Osteoblast (primary cell): ENCODE data around the gene ACTR8. TPM values are rescaled to one million over a fixed set of nuclear protein-coding genes. Genes with fewer than 3 reads are reported as not detected.

Experiments used
- DNase-seq: peaks from one replicate; pipeline ENCODE4 v3.0.0; 2011; ENCODE audit warnings: low spot score, mixed read lengths; ENCODE audit not compliant: insufficient read length; ENCODE audit errors: missing footprints
- H2AFZ ChIP-seq: 2 replicates; pipeline ENCODE4 v1.6.0; 2011; ENCODE audit warnings: mild to moderate bottlenecking, low read length
- H3K27ac ChIP-seq: 2 replicates; pipeline ENCODE4 v1.5.1; 2011; ENCODE audit warnings: mild to moderate bottlenecking, low read depth, low read length, moderate library complexity
- H3K27me3 ChIP-seq: 2 replicates; pipeline ENCODE4 v1.6.0; 2012; ENCODE audit warnings: mild to moderate bottlenecking, control low read depth, inconsistent platforms, low read length, moderate library complexity; ENCODE audit not compliant: insufficient read depth
- H3K36me3 ChIP-seq: 2 replicates; pipeline ENCODE4 v1.5.1; 2011; ENCODE audit warnings: mild to moderate bottlenecking, low read length, control low read depth, moderate library complexity; ENCODE audit not compliant: insufficient read depth
- H3K4me1 ChIP-seq: 2 replicates; pipeline ENCODE4 v1.5.1; 2011; ENCODE audit warnings: mild to moderate bottlenecking, low read length, control low read depth, moderate library complexity; ENCODE audit not compliant: insufficient read depth
- H3K4me2 ChIP-seq: 2 replicates; pipeline ENCODE4 v1.6.0; 2011; ENCODE audit warnings: mild to moderate bottlenecking, low read length; ENCODE audit not compliant: insufficient read depth
- H3K4me3 ChIP-seq: fragments of 200-600 bp; sonication (generic); 3 replicates; pipeline ENCODE4 v1.5.1; 2012; ENCODE audit warnings: mild to moderate bottlenecking, low read length, inconsistent platforms; ENCODE audit not compliant: insufficient read depth
- H3K79me2 ChIP-seq: 2 replicates; pipeline ENCODE4 v1.6.0; 2012; ENCODE audit warnings: mild to moderate bottlenecking, low read length, control low read depth, inconsistent platforms; ENCODE audit not compliant: insufficient read depth
- H3K9me3 ChIP-seq: 2 replicates; pipeline ENCODE4 v1.5.1; 2011; ENCODE audit warnings: low read depth, low read length, control low read depth
- H4K20me1 ChIP-seq: 2 replicates; pipeline ENCODE4 v1.6.0; 2012; ENCODE audit warnings: mild to moderate bottlenecking, low read length, control low read depth; ENCODE audit not compliant: insufficient read depth
- total RNA-seq: library from RNA; depleted of rRNA; stranded (reverse); fragments of >200 nt; gene quantifications from 2 replicates; pipeline ENCODE4 v1.2.3, GENCODE V29; 2012
- TF ChIP-seq, protein P1 (sequence below): IDR thresholded peaks from 2 replicates; pipeline ENCODE4 v1.5.1; 2011; ENCODE audit warnings: mild to moderate bottlenecking, low read depth, low read length, moderate library complexity; ENCODE audit errors: extremely low read depth

Gene ACTR8
- total RNA-seq, 1 donor, result 35.1 TPM

DNA sequence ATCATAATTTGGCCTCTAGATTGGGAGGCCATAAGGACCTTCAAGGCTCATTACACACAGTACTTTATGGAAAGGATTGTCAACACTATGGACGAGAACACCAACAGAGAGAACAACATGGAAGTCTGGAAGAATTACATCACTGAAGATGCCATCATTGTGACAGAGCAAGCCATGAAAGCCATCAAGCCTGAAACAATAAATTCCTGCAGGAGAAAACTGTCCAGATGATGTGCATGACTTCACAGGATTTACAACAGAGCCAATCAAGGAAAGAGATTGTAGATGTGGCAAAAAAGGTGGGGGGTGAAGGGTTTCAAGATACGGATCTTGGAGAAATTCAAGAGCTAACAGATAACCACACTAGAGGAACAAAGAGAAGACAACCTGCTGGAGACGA lies 19.7 kb downstream of the ACTR8 start:
- H3K27me3 ChIP-seq, result no peaks in the 10 kb centered on the region
- no peak overlapping the region for H3K4me2 ChIP-seq
- no peak overlapping the region for H3K4me3 ChIP-seq
- no peaks in the 10 kb centered on the region for H3K9me3 ChIP-seq
- H3K36me3 ChIP-seq, result peaks cover 34% of the 10 kb centered on the region
- no peaks in the 10 kb centered on the region for H4K20me1 ChIP-seq
- no peak overlapping the region for H2AFZ ChIP-seq
- TF ChIP-seq, protein P1, sequence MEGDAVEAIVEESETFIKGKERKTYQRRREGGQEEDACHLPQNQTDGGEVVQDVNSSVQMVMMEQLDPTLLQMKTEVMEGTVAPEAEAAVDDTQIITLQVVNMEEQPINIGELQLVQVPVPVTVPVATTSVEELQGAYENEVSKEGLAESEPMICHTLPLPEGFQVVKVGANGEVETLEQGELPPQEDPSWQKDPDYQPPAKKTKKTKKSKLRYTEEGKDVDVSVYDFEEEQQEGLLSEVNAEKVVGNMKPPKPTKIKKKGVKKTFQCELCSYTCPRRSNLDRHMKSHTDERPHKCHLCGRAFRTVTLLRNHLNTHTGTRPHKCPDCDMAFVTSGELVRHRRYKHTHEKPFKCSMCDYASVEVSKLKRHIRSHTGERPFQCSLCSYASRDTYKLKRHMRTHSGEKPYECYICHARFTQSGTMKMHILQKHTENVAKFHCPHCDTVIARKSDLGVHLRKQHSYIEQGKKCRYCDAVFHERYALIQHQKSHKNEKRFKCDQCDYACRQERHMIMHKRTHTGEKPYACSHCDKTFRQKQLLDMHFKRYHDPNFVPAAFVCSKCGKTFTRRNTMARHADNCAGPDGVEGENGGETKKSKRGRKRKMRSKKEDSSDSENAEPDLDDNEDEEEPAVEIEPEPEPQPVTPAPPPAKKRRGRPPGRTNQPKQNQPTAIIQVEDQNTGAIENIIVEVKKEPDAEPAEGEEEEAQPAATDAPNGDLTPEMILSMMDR, result no peak
- no peak for DNase-seq
- H3K4me1 ChIP-seq, result no peaks in the 10 kb centered on the region
- no peaks in the 10 kb centered on the region for H3K79me2 ChIP-seq
- H3K27ac ChIP-seq, result no peak overlapping the region

DNA sequence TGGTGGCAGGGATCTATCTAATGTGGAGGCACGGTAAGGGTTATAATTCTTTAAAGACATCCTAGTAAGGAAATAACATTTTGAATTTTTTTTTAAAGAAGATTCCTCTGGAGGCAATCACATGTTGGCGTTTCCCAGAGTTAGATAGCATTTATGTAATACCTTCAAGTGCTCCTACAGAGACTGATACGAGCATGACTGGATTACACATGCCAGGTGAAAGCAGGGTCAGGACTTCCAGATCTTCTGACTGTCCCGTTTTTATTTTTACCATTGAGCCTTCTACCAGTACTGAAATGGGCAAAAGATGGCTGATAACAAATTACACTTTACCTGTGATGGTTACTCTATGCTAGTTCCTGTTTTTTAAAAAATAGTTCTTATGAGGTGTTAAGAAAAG lies 21.8 kb downstream of the ACTR8 start:
- H3K36me3 ChIP-seq, result peaks cover 24% of the 10 kb centered on the region
- H3K9me3 ChIP-seq, result no peaks in the 10 kb centered on the region
- H4K20me1 ChIP-seq, result no peaks in the 10 kb centered on the region
- H3K4me2 ChIP-seq, result no peak overlapping the region
- TF ChIP-seq, protein P1, result no peak
- H2AFZ ChIP-seq, result no peak overlapping the region
- H3K27me3 ChIP-seq, result no peaks in the 10 kb centered on the region
- no peaks in the 10 kb centered on the region for H3K79me2 ChIP-seq
- no peaks in the 10 kb centered on the region for H3K4me1 ChIP-seq
- H3K4me3 ChIP-seq, result no peak overlapping the region
- DNase-seq, result no peak
- H3K27ac ChIP-seq, result no peak overlapping the region

DNA sequence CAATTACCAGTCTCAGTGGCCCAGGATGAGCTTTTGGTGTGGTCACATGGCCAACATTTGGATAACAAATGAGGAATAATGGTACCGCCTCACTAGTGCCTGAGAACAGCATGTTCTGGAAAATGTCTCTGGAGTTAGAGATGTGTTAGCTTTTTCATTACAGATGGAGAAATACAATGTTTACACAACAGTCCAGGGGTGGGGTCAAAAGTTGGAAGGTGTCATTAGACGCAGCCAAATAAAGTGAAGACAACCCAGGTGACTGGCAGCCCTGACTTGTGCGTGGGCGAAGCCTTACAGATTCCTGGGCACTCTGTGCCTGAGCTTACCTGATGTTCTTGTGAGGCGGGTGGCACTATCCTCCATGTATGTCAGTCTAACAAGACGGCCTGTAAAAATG lies 22.8 kb downstream of the ACTR8 start:
- Histone ChIP-seq H3K27me3 (no peaks in the 10 kb centered on the region), H4K20me1 (no peaks in the 10 kb centered on the region), H3K4me2 (no peak overlapping the region), H3K4me3 (no peak overlapping the region), H3K36me3 (peaks cover 16% of the 10 kb centered on the region), H2AFZ (no peak overlapping the region), H3K27ac (no peak overlapping the region), H3K4me1 (no peaks in the 10 kb centered on the region), H3K9me3 (no peaks in the 10 kb centered on the region), H3K79me2 (no peaks in the 10 kb centered on the region)
- TF ChIP-seq, protein P1, result no peak
- DNase-seq, result no peak

DNA sequence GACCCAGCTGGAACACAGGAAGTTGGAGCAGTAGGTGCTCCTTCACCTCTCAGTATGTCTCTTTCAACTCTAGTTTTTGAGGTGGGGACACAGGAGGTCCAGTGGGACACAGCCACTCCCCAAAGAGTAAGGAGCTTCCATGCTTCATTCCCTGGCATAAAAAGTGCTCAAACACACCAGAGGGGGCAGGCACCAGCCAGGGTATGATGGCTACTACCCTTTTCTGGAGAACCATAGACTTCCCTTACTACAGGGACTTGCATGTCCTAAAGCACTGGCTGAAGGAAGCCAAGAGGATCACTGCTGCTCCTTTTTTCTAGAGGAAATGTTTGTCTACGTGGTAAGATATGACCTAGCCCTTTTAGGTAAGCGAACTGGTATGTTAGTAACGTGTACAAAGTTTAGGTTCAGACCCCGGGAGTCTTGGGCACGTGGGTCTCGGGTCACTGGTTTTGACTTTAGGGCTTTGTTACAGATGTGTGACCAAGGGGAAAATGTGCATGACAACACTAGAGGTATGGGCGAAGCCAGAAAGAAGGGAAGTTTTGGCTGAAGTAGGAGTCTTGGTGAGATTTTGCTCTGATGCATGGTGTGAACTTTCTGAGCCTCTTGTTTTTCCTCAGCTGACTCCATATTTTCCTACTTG lies 23.7 kb downstream of the ACTR8 start:
- no peaks in the 10 kb centered on the region for H3K27me3 ChIP-seq
- no peak overlapping the region for H3K4me3 ChIP-seq
- no peaks in the 10 kb centered on the region for H3K9me3 ChIP-seq
- H4K20me1 ChIP-seq, result no peaks in the 10 kb centered on the region
- H3K27ac ChIP-seq, result no peak overlapping the region
- peaks cover 13% of the 10 kb centered on the region for H3K36me3 ChIP-seq
- H3K4me1 ChIP-seq, result no peaks in the 10 kb centered on the region
- TF ChIP-seq, protein P1, result no peak
- DNase-seq, result no peak
- H3K4me2 ChIP-seq, result no peak overlapping the region
- no peaks in the 10 kb centered on the region for H3K79me2 ChIP-seq
- H2AFZ ChIP-seq, result no peak overlapping the region
